Measurements from ENCODE around the gene AUH.

DNA sequence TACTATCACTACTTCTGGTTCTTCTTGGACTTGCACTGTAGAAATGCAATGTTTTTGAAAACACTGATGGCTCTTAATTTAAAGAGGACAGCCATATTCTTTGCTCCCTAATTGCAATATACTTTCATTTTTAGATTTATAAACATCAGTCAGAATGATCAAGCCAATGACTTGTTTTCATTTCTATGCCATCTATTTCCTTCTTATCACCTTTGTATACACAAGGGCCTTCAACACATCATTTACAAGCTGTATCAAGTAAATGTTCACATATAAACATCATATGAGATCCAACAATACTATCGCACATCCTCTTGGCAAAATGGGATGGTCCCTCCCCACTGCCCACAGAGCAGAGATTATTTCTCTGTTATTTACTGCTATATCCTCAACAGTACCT is 24.9 kb downstream of the AUH start:
- TF ChIP-seq, protein P1, sequence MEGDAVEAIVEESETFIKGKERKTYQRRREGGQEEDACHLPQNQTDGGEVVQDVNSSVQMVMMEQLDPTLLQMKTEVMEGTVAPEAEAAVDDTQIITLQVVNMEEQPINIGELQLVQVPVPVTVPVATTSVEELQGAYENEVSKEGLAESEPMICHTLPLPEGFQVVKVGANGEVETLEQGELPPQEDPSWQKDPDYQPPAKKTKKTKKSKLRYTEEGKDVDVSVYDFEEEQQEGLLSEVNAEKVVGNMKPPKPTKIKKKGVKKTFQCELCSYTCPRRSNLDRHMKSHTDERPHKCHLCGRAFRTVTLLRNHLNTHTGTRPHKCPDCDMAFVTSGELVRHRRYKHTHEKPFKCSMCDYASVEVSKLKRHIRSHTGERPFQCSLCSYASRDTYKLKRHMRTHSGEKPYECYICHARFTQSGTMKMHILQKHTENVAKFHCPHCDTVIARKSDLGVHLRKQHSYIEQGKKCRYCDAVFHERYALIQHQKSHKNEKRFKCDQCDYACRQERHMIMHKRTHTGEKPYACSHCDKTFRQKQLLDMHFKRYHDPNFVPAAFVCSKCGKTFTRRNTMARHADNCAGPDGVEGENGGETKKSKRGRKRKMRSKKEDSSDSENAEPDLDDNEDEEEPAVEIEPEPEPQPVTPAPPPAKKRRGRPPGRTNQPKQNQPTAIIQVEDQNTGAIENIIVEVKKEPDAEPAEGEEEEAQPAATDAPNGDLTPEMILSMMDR (IDR thresholded peaks at IDR 0.05): no peak
- TF ChIP-seq POLR2A (IDR thresholded peaks at IDR 0.05): no peak

Data from esophagus squamous epithelium (tissue), 4 donors.